GM19397 (cell line): ENCODE data around the gene PELO.

Experiments
- ATAC-seq: cut with Tn5 transposase; IDR thresholded peaks from one replicate; pipeline ENCODE4 v1.9.1; 2021; ENCODE audit warnings: mild to moderate bottlenecking, moderate library complexity; ENCODE audit not compliant: unreplicated experiment

PELO gene

DNA sequence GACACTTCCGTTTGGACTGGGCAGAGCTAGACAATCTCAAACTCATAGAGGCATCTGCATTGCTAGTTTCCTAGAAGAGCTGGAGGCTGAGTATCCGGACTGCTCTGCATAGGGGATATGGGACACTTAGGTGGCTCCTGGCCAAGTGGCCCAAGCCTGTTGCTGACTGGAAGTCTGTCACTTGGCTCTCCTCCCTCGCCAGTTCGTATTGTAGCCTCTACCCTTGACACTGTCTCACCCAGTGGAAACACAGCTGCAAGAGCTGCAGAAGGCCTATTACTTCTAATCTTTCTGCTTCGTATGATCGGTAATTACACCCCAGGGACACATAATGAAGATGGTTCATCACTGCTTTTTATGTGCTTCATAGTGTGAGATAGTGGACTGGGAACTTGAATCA lies 34.7 kb downstream of the PELO start:
- no peak for ATAC-seq

DNA sequence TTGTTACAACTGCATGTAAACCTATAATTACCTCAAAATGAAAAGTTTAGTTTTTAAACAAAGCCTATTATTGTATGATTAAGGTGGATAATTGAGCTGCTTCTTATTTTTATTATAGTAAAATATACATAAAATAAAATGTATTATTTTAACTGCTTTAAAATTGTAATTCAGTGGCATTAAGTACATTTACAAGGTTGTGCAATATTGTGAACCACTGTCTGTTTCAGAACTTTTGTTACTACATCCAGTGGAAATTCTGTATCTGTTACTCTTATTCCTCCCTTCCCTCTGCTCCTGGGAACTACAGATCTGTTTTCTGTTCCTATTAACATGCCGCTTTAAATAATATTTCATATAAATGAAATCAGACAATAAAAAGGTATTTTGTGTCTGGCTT lies 37.1 kb downstream of the PELO start:
- ATAC-seq, result no peak

DNA sequence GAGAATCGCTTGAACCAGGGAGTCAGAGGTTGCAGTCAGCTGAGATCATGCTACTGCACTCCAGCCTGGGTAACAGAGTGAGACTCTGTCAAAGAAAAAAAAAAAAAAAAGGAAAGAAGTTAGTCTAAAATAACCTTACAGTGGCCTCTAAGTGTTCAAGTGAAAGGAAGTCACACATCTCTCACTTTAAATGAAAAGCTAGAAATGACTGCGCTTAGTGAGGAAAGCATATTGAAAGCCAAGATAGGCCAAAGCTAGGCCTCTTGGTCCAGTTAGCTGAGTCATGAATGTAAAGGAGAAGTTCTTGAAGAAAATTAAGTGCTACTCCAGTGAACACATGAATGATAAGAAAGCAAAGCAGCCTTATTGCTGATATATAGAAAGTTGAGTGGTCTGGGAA lies 38.1 kb downstream of the PELO start:
- no peak for ATAC-seq

DNA sequence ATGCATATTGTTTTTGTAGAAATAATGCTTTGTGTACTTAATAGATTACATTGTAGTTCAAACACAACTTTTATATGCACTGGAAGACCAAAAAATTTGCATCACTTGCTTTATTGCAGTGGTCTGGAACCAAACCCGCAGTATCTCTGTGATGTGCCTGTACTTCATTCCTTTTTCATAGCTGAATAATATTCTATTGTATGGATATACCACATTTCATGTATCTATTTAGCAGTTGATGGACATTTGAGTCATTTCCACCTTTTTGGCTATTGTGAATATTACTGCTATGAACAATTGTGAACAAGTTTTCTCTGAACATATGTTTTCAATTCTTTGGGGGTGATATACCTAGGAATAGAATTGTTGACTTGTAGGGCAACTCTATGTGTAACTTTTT lies 40.1 kb downstream of the PELO start:
- ATAC-seq, result no peak

- no peak for ATAC-seq
Observed at GRCh38 chr5:52829664-52830063, 41.9 kb downstream of the PELO start.

DNA sequence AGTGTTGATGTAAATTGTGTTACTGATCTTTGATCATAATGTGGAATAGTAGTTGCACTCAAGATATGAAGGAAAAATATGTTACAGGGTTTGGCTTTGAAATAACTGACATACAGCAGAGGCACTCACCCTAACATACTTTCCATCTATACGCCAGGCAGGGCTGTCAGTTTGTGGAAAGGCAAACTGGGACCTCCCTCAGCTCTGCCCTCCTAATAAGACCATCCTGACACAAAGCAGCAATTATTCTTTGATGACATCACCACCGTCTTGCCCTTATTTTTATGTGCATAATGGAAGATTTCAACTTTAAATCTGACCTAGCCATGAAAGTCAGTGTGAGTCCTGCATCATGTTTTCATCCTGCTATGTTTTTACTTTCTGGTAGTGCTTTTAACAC lies 42.9 kb downstream of the PELO start:
- no peak for ATAC-seq

- no peak for ATAC-seq
Observed at GRCh38 chr5:52831786-52832511, 44.2 kb downstream of the PELO start.

- ATAC-seq, result no peak
Observed at GRCh38 chr5:52834320-52834719, 46.6 kb downstream of the PELO start.

DNA sequence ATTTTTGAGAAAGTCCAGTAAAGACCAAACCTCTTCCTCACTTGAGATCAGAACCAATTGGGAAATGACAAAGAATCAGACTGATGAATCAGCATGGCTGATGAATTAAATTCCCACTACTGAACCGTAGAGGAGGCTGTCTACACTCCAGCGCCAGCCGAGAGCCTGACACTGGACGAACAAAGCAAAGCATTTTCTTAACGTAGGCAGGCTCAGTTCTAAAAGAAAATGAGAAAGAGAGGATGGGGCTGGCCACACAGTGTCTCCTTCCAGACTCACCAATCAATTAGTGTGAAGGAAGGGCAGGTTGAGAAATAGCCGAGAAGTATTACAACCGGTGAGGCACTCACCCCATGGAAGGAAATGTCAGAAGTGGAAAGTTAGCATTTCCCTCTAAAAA lies 49.4 kb downstream of the PELO start:
- no peak for ATAC-seq
